NCI-H510A (cell line): Measurements from ENCODE around the gene PMVK.
"Not testable (repeated sequence)": the region's sequence is repeated elsewhere in the genome, so short reads cannot be mapped to it uniquely, and the experiment has no call there.

Source experiments
- DNase-seq: peaks from one replicate; lab custom pipeline; 2025; lab: John Stamatoyannopoulos, UW

The PMVK gene

DNA sequence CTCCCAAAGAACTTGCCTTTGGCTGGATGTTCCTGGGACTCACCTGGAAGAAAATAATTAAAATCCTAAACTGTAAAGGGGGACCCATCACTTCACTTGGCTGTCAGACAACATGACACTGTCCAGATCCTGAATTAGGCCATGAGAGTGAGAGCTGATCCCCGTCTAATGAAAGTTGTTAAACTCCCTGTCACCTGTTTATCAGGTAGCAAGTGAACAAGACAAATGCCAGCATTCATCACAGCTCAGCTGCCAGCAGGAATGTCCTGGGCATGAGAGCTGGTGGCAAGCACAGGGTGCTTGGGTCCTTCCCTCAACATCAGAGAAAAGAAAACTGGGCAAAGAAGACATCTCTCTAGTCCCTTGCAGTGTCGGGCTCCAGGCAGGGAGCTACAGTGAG, 23.8 kb downstream of the PMVK start:
- no peak for DNase-seq

DNA sequence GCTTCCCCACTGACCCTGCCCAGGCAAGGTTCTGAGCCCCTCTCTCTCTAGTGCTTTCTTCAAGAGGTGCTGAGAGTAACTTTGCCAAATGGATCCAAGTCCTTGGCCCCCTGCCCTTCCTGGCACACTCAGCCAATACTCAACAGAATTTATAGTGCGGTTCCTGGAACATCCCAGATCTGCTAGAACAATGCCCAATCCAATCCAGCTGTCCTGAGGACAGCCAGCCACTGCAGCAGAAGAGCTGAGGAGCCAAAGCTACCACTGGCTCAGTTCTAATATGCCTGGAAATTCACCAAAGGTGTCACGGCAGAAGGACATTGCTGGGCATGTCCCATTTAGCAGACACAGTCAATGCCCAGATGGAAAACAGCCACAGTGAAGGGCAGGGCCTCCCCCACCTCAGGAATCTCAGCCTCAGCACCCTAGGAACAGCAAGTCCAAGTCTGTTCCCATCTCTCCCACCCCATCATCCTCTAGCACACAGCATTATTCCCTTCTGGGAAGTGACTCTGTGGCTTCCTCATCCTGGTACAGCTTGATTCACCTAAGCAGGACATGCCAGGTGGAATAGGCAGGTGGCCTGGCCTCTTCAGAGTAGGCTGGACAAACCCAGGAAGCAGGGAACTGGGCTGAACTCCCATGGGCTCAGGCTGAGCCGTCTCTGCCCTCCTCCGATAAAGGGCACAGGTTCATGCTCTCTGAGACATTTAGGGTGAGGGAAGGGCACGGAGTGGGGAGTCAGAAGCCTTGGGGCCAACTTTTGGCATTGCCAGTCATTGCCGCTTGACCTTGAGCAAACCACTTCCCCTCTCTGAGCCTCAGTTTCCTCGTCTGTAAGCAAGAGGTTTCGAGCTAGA, 24.6 kb downstream of the PMVK start:
- no peak for DNase-seq

DNA sequence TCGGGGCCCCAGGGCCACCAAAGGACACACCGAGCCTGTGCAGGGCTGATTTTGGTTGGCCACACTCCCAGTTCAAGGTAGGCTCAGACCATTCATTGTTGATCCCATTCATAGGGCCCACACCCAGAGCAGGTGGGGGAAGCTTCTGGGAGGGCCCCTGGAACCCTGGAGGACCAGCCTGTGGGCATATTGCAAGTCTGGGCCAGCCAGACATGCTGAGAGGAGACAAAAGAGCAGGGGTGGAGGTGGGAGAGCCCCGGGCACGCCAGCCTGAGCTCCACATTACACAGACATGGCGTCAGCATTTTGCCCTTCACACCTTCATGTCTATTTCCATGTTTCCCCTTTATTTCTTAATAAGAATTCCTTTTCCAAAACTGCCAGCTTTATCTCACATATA, 25.7 kb downstream of the PMVK start:
- DNase-seq, result no peak

DNA sequence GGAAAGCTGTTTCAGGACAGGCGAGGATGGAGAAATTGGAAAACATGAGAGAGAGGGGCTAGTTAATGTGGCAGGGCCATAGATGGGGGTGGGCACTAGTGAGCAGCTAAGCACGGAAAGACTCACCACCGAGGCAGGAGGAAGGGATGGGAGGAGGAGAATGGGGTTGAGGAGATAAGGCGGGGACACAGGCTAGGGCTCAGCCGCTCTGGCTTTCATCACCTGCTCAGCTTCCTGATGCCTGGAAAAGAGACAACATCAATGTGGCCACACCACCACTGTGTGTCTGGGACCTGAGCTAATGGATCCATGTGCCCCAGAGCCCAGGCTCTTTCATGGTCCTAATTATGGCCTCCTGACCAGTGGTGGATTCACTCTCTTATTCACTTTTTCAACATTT, 27.6 kb downstream of the PMVK start:
- no peak for DNase-seq

DNA sequence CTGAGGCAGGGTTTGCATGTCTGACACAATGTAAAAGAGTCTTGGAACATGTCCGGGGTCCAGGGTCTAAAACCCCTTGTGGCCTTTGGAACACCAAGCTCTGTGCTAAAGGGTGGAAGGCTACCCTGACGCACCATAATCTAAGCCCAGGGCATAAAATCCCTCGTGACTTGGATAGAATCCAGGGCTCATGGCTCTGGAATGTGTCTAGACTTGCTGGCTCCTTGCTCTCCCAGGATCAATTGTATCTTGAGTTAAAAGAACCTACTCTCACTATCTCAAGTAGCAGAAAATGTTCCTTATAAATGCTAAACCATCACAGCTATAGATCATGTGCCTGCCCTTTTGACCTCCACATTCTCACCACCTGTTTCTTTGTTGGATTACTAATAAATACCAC, 28.4 kb downstream of the PMVK start:
- not testable (repeated sequence) for DNase-seq

DNA sequence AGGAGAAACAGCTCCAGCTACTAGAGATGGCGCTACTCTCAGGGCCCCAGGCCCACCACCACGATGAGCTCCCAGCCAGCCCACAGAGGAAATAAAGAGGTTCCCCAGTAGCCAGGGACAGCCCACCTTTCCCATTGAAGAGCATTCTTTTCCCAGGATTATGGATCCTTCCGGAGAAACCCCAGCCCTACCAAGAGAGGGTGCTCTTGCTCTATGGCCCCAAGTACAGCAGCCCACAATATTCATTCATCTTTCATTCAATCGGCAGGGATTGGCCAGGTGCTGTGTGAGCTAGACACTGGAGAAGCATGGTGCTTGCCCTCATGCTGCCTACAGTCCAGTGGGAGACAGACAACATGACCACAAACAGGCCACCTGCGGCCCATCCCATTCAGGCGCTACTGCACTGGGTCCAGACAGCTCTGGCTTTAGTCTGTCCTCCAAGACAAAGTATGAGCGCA, 29.9 kb downstream of the PMVK start:
- no peak for DNase-seq

DNA sequence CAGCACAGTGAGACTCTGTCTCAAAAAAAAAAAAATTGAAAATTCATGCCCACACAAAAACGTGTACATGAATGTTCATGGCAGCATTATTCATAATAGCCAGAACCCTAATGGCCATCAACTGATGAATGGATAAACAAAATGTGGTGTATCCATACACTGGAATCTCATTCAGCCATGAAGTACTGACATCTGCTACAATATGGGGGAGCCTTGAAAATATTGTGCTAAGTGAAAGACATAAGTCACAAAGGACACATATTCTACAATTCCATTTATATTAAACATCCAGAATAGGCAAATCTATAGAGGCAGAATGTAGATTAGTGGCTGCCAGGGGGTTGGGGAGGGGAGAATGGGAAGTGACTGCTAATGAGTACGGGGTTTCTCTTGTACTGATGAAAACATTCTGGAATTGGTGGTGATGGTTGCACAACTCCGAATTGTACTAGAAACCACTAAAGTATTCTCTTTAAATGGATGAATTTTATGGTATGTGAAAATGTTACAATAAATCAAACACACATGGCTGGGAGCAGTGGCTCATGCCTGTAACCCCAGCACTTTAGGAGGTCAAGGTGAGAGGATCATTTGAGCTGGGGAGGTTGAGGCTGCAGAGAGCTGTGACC, 33.5 kb downstream of the PMVK start:
- no peak for DNase-seq

DNA sequence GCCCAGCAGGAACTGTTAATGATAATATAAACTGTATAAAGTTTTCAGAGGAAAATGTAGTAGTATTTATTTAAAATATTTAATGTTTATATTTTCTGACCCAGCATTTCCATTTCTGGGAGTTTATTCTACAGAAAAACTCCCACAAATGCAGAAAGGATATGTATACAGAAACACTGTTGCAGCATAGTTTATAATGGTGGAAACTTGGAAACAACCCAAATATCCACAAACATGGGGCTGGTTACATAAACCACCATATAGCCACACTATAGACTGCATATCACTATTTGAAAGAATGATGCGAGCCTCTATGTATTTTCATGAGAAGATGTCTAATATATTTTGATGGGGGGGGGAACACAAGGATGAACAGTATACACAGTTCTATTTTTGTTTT, 34.9 kb downstream of the PMVK start:
- DNase-seq, result no peak

DNA sequence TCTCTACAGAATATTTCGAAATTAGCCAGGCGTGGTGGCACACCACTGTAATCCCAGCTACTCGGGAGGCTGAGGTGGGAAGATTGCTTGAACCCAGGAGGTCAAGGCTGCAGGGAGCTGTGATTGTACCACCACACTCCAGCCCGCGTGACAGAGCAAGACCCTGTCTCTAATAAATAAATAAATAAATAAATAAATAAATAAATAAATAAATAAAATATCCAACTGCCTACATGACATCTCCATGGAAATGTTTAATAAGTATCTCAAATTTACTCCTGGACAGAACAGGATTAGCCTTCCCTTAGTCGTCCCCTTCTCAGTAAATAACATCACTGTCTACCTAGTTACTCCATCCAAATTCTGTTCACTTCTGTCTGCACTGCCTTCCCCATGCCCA, 37.5 kb downstream of the PMVK start:
- DNase-seq, result no peak

DNA sequence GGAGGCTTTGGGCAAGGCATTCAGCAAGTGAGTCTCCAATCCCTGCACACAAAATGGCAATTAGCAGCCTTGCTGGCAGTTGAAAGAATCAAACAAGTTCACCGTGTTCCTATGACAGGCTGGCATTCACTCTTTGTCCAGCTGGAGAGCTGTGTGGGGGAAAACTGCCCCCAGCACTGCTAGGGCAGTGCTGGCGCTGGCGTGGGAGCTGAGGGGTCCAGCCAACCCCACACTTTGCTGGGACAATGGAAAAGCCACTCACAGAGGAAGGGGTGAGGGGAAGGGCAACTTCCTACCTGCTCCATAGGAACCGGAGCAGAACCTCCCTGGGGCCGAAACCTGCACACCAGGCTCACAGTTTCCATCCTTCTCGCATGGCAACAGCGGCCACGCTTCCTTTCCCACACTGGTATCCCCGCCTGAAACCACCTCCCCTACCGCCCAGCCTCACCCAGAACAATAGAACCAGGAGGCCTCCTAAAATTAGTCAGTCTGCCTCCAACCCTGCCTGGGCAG, 39.7 kb downstream of the PMVK start:
- no peak for DNase-seq

DNA sequence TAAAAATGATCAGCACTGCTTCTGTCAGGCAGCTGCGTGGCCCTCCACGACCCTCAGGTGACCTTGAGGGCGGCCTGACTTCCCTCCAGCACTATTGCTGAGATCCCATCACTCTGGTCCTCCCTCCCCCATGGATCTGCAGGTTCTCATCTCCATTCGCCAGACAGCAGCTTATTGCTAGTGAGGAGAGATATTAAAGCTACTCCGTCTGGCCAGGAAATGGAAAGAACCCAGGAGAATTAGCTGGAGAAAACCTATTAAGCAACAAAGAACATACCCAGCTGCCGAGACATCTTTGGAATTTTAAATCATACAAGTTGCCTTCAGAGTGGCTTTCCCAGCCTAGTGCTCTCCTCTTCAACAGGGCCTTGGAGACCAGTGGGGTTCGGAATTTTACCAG, 40.7 kb downstream of the PMVK start:
- no peak for DNase-seq

DNA sequence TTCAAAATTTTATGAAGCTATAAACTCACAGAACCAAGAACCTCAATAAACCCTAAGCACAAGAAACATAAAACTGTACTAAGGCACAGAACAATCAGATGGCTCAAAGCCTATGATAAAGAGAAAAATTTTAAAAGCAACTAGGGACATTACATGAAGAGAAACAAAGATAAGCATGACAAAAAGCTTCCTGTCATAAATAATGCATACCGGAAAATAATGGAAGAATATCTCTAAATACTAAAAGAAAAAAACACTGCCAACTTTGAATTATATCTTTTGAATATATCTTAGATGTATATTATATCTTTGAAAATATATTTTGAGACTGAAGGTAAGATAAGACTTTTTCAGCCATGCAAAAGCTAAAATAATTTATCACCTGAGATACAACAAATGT, 45.1 kb downstream of the PMVK start:
- DNase-seq, result no peak

DNA sequence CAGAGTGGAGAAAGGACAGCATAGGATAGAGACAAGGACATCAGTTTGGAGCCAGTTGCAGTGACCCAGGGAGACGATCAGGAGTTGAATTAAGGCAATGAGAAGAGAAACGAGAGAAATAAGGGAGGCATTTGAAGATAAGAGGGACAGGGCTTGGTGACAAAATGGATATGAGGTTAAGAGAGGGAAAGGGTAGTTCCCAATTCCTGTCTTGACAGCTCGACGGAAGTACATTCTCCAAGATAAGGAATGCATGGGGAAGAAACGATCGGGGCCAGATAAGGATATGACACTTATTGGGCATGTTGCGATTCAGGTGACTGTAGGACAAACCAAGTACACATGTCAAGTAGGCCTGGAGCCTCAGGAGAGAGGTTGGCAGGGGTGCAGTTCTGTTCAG, 47.8 kb downstream of the PMVK start:
- no peak for DNase-seq

DNA sequence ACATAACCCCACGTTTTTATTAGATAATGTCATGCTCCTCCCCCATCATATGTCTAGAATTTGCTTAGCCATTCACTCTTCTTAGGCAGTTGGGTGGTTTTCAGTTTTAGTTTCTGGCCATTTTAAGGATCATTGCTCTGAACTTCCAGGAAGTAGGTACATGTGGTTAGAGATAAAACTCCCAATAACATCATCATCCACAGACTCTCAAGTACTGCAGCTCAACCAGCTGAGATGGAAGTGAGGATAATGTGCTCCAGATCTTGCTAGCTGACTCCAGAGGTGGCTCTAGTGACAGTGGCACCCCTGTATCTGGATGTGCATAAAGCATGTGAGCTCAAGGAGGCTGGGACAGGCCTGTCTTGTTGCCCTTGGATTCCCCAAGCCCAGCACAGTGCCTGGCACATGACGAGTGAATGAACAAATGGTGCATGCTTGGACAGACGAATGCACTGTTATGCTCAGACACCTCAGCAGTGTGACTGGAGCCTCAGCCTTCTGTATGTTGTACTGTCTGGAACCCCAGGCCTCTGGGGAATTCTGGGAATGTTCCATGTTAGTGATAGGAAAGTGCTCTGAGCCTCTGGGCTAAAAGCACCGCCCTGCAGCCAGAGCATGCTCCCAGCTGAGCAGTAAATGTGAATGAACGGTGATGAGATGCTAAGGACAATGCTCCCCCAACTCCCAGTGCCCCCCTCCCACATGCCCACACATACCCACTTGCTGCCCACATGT, 50.1 kb downstream of the PMVK start:
- no peak for DNase-seq

DNA sequence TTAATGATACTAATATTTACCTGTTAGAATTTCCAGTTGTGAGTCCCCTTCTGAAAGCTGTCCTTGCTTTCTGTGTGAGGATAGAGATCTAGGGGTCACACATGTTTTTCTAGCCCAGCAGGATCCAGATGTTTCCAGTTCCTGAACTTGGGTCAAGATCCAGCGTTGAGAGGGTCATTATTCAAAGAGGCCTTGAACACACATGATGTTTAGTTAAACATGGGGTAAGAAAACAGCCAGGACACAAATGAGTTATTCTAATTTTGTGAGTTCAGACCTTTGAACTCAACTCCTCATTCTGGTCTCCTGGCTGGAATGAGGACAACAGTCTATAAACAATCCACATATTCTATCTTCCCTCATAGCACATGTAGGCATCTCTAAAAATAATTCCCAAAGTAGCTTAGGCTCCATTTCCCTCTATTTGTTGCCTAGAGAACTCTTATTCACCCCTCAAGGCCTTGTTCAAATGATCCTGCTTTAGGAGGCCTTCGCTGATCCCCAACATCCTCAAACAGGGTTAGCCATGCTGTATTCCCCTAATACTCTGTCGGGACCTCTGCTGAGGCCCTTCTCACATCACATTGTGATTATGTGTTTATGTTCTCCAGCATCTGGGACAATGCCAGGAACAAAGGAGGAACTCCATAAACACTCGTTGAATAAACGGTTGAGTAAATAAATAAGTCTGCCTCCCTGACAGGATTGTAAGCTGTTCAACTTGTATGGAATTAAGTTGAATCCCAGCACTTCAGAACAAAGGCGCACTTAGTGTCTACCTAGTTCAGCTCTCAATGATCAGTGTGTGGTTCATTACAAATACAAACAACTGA, 51.4 kb downstream of the PMVK start:
- DNase-seq, result no peak

DNA sequence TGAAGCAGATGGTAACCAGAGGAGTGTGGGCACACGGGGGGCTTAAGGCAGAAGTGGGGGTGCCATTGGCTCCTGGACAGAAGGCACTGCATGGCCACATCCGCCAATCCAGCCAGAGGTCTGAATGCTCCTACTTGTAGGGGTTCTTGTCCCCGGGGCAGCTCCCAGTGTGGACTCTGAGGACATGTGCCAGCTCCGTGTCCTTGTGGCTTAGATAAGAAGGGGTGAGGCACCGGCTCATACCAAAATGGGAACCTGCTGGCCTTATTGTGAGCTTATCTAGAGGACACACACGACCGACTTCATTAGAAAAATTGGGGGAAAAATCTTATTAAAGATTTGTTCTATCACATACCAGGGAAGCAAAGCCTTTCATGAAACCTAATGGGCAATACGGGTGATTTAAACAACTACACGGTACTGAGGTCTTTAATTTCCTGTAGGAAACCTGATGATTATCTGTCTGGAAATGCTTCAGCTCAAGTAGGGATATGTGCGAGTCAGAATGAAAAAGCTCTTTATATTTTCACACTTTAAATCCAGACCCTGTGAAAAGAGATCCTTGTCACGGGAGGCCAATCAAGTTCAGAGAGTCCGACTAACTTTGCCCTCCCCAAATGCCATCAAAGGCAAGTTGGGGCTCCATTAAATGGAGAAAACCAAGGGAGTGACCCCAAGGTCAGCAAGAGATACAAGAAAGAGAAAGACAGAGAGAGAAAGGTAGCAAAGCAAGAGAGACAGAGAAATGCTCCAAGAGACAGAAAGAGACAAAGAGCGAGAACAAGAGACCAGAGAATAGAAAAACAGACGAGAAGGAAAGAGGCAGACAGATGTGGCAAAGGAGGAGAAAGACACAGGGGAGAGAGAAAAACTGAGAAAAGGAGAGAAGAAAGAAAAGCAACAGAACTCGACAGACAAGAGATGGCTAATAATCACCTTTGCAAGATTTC, 52.3 kb downstream of the PMVK start:
- no peak for DNase-seq

DNA sequence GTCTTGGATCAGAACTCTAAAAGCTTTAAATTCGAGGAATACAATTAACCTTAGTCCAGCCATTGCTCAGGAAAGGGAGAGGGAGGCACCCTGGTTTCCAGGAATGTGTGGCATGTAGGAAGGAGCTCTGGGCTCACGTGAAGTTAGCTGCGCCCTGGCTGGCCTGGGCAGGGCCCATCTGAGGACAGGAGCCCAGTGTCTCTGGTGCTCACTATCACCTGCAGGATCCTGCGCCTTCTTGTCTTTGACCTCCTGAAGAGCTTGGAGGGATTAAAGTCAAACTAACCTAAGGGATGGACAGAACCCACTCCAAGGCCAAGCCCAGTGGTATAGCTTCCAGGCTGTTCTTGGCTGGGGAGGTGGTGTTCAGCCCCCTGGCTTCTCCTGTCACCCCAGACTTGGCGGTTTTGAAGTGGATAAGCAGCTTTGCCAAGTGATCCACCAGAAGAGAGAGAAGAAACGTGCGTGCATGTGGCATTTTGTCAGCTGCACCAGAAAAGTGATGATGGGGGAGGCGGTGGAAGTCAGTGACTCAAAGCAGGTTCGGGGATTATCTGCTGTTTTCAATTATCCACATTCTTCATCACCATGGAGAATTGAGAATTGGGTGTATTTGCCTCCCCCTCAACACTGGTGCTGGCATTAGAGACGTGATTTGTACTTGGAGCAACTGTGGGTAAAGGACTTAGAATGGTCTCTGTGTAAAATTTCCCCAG, 54.5 kb downstream of the PMVK start:
- DNase-seq, result no peak

DNA sequence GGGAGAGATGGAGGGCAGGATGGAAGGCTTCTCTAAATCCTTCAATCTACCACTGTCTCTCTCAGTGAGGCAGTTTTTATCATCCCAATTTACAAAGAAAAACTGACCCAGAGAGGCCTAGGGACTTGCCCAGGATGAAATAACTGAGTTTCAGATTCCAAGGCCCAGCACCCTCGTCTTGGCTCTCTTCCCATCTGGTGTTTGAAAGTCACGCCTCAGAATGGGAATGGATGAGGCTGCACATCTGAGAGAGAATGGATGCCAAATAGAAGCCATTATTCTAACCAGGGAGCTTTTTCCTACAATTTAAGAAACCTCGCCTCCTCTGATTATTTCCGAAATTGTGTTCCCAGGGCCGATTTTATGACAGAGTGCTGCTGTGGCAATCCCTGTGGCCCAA, 55.8 kb downstream of the PMVK start:
- DNase-seq, result no peak

DNA sequence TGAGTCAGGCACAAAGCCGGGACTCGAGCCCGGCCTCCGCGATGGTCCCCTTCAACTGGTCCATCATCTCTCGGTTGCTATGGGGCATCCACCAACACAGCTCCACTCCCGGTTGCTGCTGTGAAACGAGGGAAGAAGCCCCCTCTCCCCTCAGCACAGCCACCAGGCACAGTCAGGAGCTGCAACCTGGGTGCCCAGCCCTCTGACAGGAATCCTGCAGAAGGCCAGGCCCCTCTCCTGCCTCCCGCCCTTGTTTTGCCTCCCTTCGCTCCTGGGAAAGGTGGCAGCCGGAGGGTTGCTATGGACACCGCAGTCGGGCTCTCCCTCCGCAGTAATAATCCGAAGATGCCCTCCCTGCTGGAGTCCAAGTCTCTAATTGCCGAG, 57.5 kb downstream of the PMVK start:
- no peak for DNase-seq
